Measurements from ENCODE around the gene CGNL1.

The CGNL1 gene

GRCh38 chr15:57352535-57353316 is 23.6 kb upstream of the CGNL1 start:
- DNase-seq: no peak

GRCh38 chr15:57353317-57353804 is 22.9 kb upstream of the CGNL1 start:
- no peak for DNase-seq

- DNase-seq: no peak
Observed at GRCh38 chr15:57354436-57355123, 21.7 kb upstream of the CGNL1 start.

- no peak for DNase-seq
Observed at GRCh38 chr15:57355259-57355658, 21.0 kb upstream of the CGNL1 start.

DNA sequence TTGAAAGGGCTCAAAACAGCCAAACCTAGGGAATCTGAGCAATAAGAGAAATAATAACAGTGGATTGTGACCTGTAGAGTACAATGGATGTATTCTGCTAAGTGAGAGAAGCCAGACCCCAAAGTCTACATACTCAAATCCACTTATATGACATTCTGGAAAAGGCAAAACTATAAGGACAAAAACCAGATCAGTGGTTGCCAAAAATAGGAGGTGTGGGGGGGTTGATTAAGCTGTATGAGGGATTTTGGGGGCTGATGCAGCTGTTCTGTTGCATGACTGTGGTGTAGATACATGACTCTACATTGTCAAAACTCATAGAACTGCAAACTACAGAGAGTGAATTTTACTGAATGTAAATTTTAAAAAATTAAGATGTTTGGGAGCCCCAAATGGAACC is 20.1 kb upstream of the CGNL1 start:
- DNase-seq: no peak

- no peak for DNase-seq
Observed at GRCh38 chr15:57356636-57357035, 19.7 kb upstream of the CGNL1 start.

GRCh38 chr15:57357799-57358198 is 18.5 kb upstream of the CGNL1 start:
- DNase-seq: no peak

DNA sequence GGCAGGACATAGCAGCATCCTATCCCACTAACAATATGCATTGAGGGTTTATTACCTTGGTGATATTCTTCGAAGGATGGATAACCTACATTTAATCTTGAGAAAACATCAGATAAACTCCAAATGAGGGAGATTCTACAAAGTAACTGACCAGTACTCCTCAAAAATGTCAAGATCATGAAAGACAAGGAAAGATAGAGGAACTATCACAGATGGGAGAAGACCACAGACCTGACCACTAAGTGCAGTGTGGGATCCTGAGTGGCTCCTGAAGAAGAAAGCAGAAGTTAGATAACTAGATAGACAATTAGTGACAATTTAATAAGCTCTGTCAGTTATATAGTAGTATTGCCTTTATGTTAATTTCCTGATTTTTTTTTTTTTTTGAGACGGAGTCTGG is 17.7 kb upstream of the CGNL1 start:
- no peak for DNase-seq

- no peak for DNase-seq
Observed at GRCh38 chr15:57363661-57364060, 12.6 kb upstream of the CGNL1 start.

GRCh38 chr15:57364282-57365007 is 11.9 kb upstream of the CGNL1 start:
- DNase-seq: no peak

DNA sequence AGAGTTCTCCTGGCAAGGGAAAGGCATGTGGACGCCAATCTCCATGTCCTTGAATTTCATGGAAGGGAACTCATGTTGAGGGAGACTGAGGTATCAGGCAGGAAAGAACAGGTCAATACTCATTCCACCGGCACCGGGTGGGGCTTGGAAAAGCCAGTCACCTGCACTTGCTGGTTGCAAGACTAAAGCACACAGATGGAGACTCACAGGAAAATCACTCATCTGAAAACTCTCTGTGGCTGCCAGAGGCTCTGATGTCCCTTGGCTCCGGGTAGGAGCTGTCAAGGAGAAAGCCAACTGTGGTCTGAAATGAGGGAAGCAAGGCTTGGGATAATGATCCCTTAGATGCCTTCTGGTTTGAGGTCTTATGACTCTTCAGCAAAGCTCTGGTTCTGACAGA is 8.7 kb upstream of the CGNL1 start:
- no peak for DNase-seq

- DNase-seq: no peak
Observed at GRCh38 chr15:57370929-57371328, 5.4 kb upstream of the CGNL1 start.

DNA sequence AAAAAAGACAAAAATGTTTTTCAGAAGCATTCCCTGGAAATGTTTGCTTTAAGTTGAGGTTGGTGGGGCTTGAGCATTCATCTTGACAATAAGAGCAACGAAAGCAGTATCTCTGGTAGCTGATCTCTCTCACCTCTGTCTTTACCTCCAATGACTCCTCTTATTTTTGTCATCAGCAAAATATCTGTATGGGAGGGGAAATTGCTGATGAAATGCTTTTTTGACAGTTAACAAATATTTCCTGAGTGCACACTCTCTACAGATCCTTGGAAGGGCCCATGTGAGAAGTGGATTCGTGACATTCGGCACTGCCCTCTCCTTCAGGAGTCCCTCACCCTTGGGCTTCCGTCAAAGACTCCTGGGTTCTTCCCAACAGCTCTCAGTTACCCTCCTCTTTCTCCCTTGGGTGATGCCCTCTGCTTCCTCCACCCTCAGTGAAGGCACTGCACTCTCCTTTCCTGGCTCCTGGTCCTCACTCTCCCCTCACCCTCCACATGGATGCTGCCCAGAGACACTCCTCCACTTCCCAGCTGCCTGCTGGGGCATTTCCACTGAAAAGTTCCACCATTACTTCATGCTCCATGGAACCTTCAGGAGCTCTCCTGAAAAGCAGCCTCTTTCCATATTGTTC is 2.9 kb upstream of the CGNL1 start:
- no peak for DNase-seq

DNA sequence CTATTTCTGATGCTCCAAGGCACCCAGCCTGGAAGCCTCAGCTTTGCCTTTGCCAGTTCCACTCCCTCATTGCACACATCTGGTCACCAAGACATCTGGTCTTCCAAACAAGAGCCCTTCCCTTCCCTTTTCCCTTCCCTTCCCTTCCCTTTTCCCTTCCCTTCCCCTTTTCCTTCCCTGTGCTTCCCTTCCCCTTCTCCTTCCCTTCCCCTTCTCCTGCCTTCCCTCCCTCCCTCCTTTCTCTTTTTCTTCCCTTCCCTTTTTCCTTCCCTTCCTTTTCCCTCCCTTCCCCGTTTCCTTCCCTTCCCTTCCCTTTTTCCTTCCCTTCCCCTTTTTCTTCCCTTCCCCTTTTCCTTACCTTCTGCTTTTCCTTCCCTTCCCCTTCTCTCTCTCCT is 2.4 kb upstream of the CGNL1 start:
- no peak for DNase-seq

DNA sequence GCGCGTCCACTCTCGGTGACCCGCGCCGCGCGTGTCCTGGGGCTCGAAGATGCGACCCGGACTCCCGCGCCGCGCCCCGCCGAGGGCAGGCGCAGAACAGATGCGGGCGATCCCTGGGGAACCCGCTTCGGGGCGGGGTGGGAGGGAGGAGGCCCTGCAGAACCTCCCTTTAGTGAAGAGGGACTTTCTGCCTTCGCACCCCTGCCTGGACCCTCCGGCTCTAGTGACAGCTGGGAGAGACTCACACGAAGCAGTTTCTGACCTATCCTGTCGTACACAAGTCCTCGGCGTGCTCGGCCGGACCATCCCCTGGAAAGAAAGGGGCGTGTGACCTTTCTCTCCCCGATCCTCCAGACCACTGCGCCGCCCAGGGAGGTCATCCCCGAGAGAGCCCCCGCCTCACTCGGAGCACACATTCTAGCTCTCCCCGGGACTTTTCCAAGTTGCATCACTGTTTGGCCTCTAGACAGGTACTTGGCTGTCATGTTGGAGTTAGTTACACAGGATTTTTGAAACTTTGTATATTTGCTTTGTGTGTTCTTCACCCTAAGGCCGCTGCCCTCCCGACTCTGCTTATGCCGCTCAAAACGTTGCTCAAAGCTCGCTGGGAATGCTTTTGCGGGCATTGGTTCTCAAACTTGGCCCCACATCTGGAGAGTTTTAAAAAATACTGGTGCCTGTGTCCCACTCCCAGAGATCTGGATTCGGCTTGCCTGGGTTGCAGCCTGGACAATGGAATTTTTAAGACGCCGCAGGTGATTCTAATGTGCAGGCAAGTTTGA is 582 bp downstream of the CGNL1 start:
- DNase-seq: no peak

DNA sequence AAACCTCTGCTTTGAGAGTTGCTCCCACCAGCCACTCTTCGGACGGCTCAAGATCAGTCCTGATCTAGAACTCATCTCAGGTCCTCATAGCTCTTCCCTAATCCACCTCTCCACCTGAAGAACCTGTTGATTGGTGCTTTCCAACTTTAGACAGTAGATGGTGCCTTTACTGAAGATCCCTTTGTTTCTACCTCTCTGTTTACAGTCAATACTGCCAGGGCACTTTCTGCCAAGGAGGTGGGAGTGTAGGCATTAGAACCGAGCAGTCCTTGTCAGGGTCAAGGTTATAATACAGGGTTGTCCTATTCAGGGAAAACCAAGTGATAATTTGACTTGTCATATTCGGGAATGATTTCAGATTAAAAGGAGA is 1.2 kb downstream of the CGNL1 start:
- DNase-seq: no peak

GRCh38 chr15:57379487-57379886 is 3.2 kb downstream of the CGNL1 start:
- DNase-seq: no peak

DNA sequence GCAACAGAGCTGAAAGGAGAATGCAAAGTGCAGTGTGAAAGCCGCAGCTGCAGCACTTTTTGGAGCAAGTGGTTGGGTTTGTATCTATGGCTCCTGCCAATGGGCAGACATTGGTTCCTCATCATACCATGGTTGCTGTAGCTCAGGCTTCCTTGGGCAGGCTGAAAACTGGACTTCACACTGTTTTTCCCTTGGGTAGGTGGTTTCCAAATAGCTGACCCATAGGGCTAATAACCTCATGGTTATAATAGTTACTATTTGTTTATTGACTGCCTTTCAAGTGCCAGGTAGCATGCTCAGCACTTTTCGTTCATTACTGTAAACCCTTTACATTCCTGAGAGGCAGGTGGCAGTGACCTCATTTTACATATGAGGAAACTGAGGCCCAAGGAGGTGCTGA is 4.5 kb downstream of the CGNL1 start:
- no peak for DNase-seq

DNA sequence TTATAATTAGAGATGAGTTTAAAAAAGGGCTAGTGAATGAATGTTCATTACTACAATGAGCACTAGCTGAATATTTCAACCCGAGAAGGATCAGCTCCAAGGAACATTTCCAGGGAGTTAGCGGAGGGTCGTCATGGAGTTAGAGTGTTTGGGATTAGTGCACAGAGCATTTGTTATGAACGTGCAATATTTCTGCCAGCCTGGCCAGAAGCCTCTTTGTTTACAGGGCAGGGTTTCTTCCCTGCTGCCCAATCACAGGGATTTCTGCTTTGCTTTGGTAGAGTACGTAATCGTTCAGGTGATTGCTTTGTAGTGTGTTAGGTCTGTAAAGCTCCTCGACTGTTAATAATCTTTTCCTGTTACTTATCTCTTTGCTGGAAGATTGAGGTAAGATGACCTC is 5.9 kb downstream of the CGNL1 start:
- no peak for DNase-seq

DNA sequence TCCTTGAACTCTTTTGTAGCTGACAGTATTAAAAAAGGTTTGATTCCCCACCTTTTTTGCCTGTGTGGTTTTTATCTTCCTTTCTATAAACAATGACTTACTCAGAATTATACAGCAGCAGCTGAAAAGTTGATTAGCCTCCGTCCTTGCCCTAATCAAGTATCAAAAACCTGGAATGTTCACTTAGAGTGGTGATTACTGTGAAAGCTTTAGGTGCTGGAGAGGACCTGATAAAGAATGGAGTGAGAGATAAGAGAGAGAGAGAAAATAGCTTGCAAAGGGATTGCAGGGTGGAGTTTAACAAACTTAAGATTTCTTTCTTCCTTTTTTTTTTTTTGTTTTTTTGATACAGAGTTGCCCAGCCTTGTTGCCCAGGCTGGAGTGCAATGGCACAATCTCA is 6.7 kb downstream of the CGNL1 start:
- DNase-seq: no peak

DNA sequence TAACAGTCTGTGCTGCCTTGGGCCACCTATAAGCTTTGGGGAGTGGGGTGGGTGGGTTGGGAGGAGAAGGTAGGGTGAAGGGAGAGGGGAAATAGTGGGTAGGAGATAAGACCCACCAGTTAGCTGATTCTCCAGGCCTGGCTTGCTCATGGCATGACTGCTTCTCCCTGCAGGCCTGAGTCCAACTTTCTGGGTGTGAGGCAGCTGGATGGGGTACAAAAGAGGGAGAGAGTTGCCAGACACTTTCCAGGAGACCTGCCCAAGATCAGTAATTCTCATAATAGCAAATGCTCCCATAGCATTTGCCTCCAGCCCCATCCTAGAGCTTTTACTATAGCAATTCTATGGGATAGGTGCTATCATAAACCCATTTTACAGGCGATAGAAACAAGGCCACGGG is 7.7 kb downstream of the CGNL1 start:
- no peak for DNase-seq

- no peak for DNase-seq
Observed at GRCh38 chr15:57384816-57385215, 8.5 kb downstream of the CGNL1 start.

DNA sequence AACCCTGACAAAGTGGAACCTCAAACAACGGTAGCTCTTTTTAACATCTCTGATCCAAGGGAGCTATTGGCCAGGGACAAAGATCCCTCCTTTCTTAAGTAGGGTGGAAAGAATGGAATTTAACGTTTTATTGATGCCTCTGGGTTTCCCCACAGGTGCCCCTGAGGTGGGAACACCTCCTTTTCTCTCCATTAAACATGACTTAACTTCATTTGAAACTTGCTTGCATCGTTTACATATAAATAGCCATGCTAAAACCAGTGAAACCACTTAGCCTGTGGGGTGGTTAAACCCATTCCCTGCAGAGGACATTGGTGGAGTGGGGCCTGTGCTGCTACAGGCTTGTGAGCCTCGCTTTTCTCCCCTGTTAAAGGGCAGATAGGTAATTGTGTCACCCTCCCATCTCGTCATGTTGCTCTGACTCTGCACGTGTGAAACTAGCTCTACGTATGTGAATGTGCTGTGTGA is 9.7 kb downstream of the CGNL1 start:
- DNase-seq: no peak

All from NCI-H187 treated with DMSO at 0.1 percent for 48 hours (cell line).